HCT116 (cell line): ENCODE measurements around the gene AGAP1. TPM values are rescaled to one million over a fixed set of nuclear protein-coding genes. Genes with fewer than 3 reads are reported as not detected.

Experiments
- ATAC-seq: fragments of 200-7000 bp; cut with Tn5 transposase; 2 replicates; pipeline ENCODE4 v1.9.1; 2020; ENCODE audit warnings: mild to moderate bottlenecking, moderate library complexity
- BruUV-seq: library from RNA; stranded (reverse); fragments of 400-500 nt; replicated peaks from 2 replicates; lab custom pipeline; 2021; lab: Mats Ljungman, UMichigan
- CTCF ChIA-PET: fragments of 300-600 bp; sonication (Branson Sonifier 250); formaldehyde crosslinking; loops from one replicate; lab custom pipeline; 2021; ENCODE audit warnings: antibody characterized with exemption; lab: Charles Lee
- POLR2A ChIA-PET: fragments of 300-600, 350-600 bp; sonication (Branson Sonifier 250); formaldehyde crosslinking; loops from one replicate; lab custom pipeline; 2021; ENCODE audit warnings: antibody characterized with exemption; lab: Charles Lee
- RAD21 ChIA-PET, 2 experiments: fragments of 300-600 bp; sonication (Branson Sonifier 250); formaldehyde crosslinking; loops; one replicate each; lab custom pipeline; 2023; ENCODE audit warnings: low total read pairs in 2 of 2; ENCODE audit not compliant: uncharacterized antibody in 2 of 2, unreplicated experiment in 2 of 2, low non-redundant PET in 1 of 2; lab: Charles Lee
- DNase-seq: peaks from one replicate; pipeline ENCODE4 v3.0.0-alpha.2; 2010; ENCODE audit warnings: low read depth, low spot score
- H2AFZ ChIP-seq: fragments of 200-600 bp; shearing (Covaris generic), sonication (generic); 2 replicates; pipeline ENCODE4 v1.6.1; 2017; ENCODE audit warnings: low read depth, mixed run types, mixed read lengths, antibody characterized with exemption, low read length; ENCODE audit not compliant: poor library complexity, severe bottlenecking
- H3K27ac ChIP-seq: 2 replicates; pipeline ENCODE4 v1.5.1; 2012; ENCODE audit warnings: low read depth, low read length
- H3K27me3 ChIP-seq: fragments of 200-600 bp; sonication (generic); 2 replicates; pipeline ENCODE4 v1.6.1; 2016; ENCODE audit warnings: mixed run types, low read length, mixed read lengths; ENCODE audit not compliant: insufficient read depth
- H3K36me3 ChIP-seq, 2 experiments: fragments of 200-500 bp in 1 of 2; fragments of 200-600 bp in 1 of 2; sonication (Bioruptor generic) in 1 of 2; sonication (generic) in 1 of 2; 2 replicates each; pipeline versions ENCODE4 v1.5.1 to v1.6.1; 2014 to 2016; ENCODE audit warnings: low read length in 2 of 2, inconsistent platforms in 1 of 2, mixed read lengths in 1 of 2, mixed run types in 1 of 2; ENCODE audit not compliant: insufficient read depth in 2 of 2, control insufficient read depth in 1 of 2
- H3K4me1 ChIP-seq, 2 experiments: fragments of 200-600 bp in 1 of 2; sonication (generic) in 1 of 2; 2 replicates each; pipeline versions ENCODE4 v1.5.1 to v1.6.1; 2012 to 2017; ENCODE audit warnings: low read length in 2 of 2, inconsistent platforms in 1 of 2, mild to moderate bottlenecking in 1 of 2, mixed read lengths in 1 of 2, mixed run types in 1 of 2, moderate library complexity in 1 of 2; ENCODE audit not compliant: insufficient read depth in 2 of 2, control insufficient read depth in 1 of 2
- H3K4me2 ChIP-seq: fragments of 200-600 bp; sonication (generic); 2 replicates; pipeline ENCODE4 v1.6.1; 2017; ENCODE audit warnings: mixed run types, low read length, mixed read lengths
- H3K4me3 ChIP-seq, 2 experiments: fragments of 200-600 bp in 1 of 2; sonication (generic) in 1 of 2; replicated peaks in 1 of 2; 2 replicates each; pipeline ENCODE4 v1.5.1; 2011 to 2016; ENCODE audit warnings: low read length in 2 of 2, control low read depth in 1 of 2, low read depth in 1 of 2, mild to moderate bottlenecking in 1 of 2, mixed read lengths in 1 of 2, mixed run types in 1 of 2
- H3K79me2 ChIP-seq: fragments of 200-600 bp; sonication (generic); 2 replicates; pipeline ENCODE4 v1.6.1; 2017; ENCODE audit warnings: mild to moderate bottlenecking, mixed run types, low read length, moderate library complexity, mixed read lengths; ENCODE audit not compliant: insufficient read depth
- H3K9ac ChIP-seq: fragments of 200-600 bp; sonication (generic); 2 replicates; pipeline ENCODE4 v1.6.1; 2016; ENCODE audit warnings: low read length, mixed read lengths
- H3K9me2 ChIP-seq: fragments of 200-600 bp; sonication (generic), shearing (Covaris generic); 2 replicates; pipeline ENCODE4 v1.6.1; 2017; ENCODE audit warnings: mixed run types, mild to moderate bottlenecking, moderate library complexity; ENCODE audit not compliant: insufficient read depth
- H3K9me3 ChIP-seq, 2 experiments: fragments of 200-500 bp in 1 of 2; fragments of 200-600 bp in 1 of 2; sonication (Bioruptor generic) in 1 of 2; sonication (generic) in 1 of 2; 2 replicates each; pipeline ENCODE4 v1.6.1; 2014 to 2017; ENCODE audit warnings: low read length in 2 of 2, mixed read lengths in 2 of 2, inconsistent platforms in 1 of 2, low read depth in 1 of 2, mild to moderate bottlenecking in 1 of 2, mixed run types in 1 of 2, moderate library complexity in 1 of 2; ENCODE audit not compliant: control insufficient read depth in 1 of 2, insufficient read depth in 1 of 2
- H4K20me1 ChIP-seq: fragments of 200-600 bp; sonication (generic), shearing (Covaris generic); 2 replicates; pipeline ENCODE4 v1.6.1; 2017; ENCODE audit warnings: mixed run types, mild to moderate bottlenecking, moderate library complexity; ENCODE audit not compliant: insufficient read depth
- CBX3 ChIP-seq: IDR thresholded peaks from 2 replicates; pipeline ENCODE4 v1.6.1; 2012; ENCODE audit warnings: low read depth
- ELF1 ChIP-seq: IDR thresholded peaks from 2 replicates; pipeline ENCODE4 v1.6.1; 2012; ENCODE audit warnings: low read depth, borderline replicate concordance
- EZH2 ChIP-seq: fragments of 200-600 bp; sonication (generic); IDR thresholded peaks from 2 replicates; pipeline ENCODE4 v1.6.1; 2017; ENCODE audit warnings: antibody characterized with exemption, mixed run types
- EZH2phosphoT487 ChIP-seq: fragments of 200-600 bp; IDR thresholded peaks from 2 replicates; pipeline ENCODE4 v1.6.1; 2018; ENCODE audit warnings: antibody characterized with exemption, borderline replicate concordance
- FOSL1 ChIP-seq: IDR thresholded peaks from 2 replicates; pipeline ENCODE4 v1.6.1; 2012; ENCODE audit warnings: low read depth
- POLR2A ChIP-seq: IDR thresholded peaks from 2 replicates; pipeline ENCODE4 v1.7.0; 2011; ENCODE audit warnings: borderline replicate concordance; ENCODE audit not compliant: insufficient read depth, insufficient read length; ENCODE audit errors: extremely low read depth
- POLR2AphosphoS5 ChIP-seq: IDR thresholded peaks from 2 replicates; pipeline ENCODE4 v1.6.1; 2011; ENCODE audit warnings: mild to moderate bottlenecking, low read depth, low read length, moderate library complexity
- SIN3A ChIP-seq: IDR thresholded peaks from 2 replicates; pipeline ENCODE4 v1.6.1; 2012; ENCODE audit warnings: low read depth
- SP1 ChIP-seq: IDR thresholded peaks from 2 replicates; pipeline ENCODE4 v1.6.1; 2012; ENCODE audit warnings: low read depth
- SRF ChIP-seq: IDR thresholded peaks from 2 replicates; pipeline ENCODE4 v1.6.1; 2012; ENCODE audit warnings: low read depth
- TCF7L2 ChIP-seq: IDR thresholded peaks from 2 replicates; pipeline ENCODE4 v1.7.0; 2011; ENCODE audit warnings: borderline replicate concordance, inconsistent platforms; ENCODE audit not compliant: insufficient read depth, insufficient read length; ENCODE audit errors: extremely low read depth
- ZNF274 ChIP-seq: fragments of 200-500 bp; sonication (Bioruptor generic); IDR thresholded peaks from 2 replicates; pipeline ENCODE4 v1.6.1; 2014; ENCODE audit warnings: mild to moderate bottlenecking, low read depth, low read length, inconsistent platforms
- intact Hi-C: fragments of 100-400 bp; cut with micrococcal nuclease; formaldehyde crosslinking; loops from 2 replicates; pipeline ENCODE4 v1.10.0; 2022
- total RNA-seq: library from RNA; stranded (reverse); gene quantifications from one replicate; pipeline ENCODE4 v1.2.1, GENCODE V29; 2021; ENCODE audit not compliant: unreplicated experiment
- TF ChIP-seq, protein P1 (sequence below), 3 experiments: fragments of 200-600 bp in 1 of 3; sonication (generic) in 1 of 3; IDR thresholded peaks in 2 of 3; conservative IDR thresholded peaks in 1 of 3; 2 replicates each; pipeline ENCODE4 v1.5.1; 2012 to 2017; ENCODE audit warnings: low read depth in 2 of 3, low read length in 2 of 3, antibody characterized with exemption in 1 of 3, borderline replicate concordance in 1 of 3, control low read depth in 1 of 3, mild to moderate bottlenecking in 1 of 3, mixed read lengths in 1 of 3, mixed run types in 1 of 3, moderate library complexity in 1 of 3; ENCODE audit not compliant: insufficient read depth in 1 of 3
- TF ChIP-seq, protein P2 (sequence below): IDR thresholded peaks from 2 replicates; pipeline ENCODE4 v1.6.1; 2012
- TF ChIP-seq, protein P3 (sequence below): IDR thresholded peaks from 2 replicates; pipeline ENCODE4 v1.6.1; 2012

Gene AGAP1
- total RNA-seq, 1 experiment from 2014 or later: 43.8 TPM

- H4K20me1 ChIP-seq: peaks cover 8% of the 10 kb centered on the region; the same call in 1 of the 2 replicates
- intact Hi-C loops: no loop called here
- no peak overlapping the region for H3K4me2 ChIP-seq
- no peaks in the 10 kb centered on the region for H3K9me2 ChIP-seq
- CTCF ChIA-PET: interaction anchor here (0.7 kb wide), 1 partner anchor 117 kb away, joined by 5 read pairs; no protein-coding TSS in a partner anchor
- H3K9ac ChIP-seq: no peak overlapping the region
- H3K79me2 ChIP-seq: peaks cover 54% of the 10 kb centered on the region
- no peaks in the 10 kb centered on the region for H3K9me3 ChIP-seq
- BruUV-seq: no TSS peak
- H3K4me3 ChIP-seq: no peak overlapping the region
- no peak overlapping the region for H3K27ac ChIP-seq
- ATAC-seq (no peak), DNase-seq (no peak)
- H3K36me3 ChIP-seq: no peaks in the 10 kb centered on the region
- RAD21 ChIA-PET: no interaction called here
- POLR2A ChIA-PET: no interaction called here
- no peaks in the 10 kb centered on the region for H3K27me3 ChIP-seq
- H2AFZ ChIP-seq: no peak overlapping the region
- TF ChIP-seq EZH2 (no peak), ZNF274 (no peak), SIN3A (no peak), POLR2AphosphoS5 (no peak), CBX3 (no peak), POLR2A (no peak), FOSL1 (no peak), SRF (no peak), SP1 (no peak), EZH2phosphoT487 (no peak), TCF7L2 (no peak), ELF1 (no peak)
- TF ChIP-seq, protein P1, sequence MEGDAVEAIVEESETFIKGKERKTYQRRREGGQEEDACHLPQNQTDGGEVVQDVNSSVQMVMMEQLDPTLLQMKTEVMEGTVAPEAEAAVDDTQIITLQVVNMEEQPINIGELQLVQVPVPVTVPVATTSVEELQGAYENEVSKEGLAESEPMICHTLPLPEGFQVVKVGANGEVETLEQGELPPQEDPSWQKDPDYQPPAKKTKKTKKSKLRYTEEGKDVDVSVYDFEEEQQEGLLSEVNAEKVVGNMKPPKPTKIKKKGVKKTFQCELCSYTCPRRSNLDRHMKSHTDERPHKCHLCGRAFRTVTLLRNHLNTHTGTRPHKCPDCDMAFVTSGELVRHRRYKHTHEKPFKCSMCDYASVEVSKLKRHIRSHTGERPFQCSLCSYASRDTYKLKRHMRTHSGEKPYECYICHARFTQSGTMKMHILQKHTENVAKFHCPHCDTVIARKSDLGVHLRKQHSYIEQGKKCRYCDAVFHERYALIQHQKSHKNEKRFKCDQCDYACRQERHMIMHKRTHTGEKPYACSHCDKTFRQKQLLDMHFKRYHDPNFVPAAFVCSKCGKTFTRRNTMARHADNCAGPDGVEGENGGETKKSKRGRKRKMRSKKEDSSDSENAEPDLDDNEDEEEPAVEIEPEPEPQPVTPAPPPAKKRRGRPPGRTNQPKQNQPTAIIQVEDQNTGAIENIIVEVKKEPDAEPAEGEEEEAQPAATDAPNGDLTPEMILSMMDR (IDR thresholded peaks at IDR 0.05 in 2 of 3, conservative IDR thresholded peaks at IDR 0.05 in 1 of 3; ENCODE audit: borderline replicate concordance in 1 of 3, insufficient read depth in 1 of 3, low read depth in 2 of 3, low read length in 2 of 3): no peak
- TF ChIP-seq, protein P2, sequence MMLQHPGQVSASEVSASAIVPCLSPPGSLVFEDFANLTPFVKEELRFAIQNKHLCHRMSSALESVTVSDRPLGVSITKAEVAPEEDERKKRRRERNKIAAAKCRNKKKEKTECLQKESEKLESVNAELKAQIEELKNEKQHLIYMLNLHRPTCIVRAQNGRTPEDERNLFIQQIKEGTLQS: no peak
- TF ChIP-seq, protein P3, sequence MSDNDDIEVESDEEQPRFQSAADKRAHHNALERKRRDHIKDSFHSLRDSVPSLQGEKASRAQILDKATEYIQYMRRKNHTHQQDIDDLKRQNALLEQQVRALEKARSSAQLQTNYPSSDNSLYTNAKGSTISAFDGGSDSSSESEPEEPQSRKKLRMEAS: no peak
- TF ChIP-seq, all 23 proteins: peak for 0
- H3K4me1 ChIP-seq: no peaks in the 10 kb centered on the region; a peak in 2 of 4 replicates
Observed at GRCh38 chr2:235588750-235589149, 94.9 kb downstream of the AGAP1 start.
